Activated CD8-positive, alpha-beta memory T cell treated with anti-CD3 and anti-CD28 coated beads for 4 hours (primary cell): ENCODE data around the gene MINK1.

Experiments used
- DNase-seq, 2 donors: peaks; one replicate each; pipeline ENCODE4 v3.0.0-alpha.2; 2020; ENCODE audit warnings: low read depth in 2 of 2

Gene MINK1

DNA sequence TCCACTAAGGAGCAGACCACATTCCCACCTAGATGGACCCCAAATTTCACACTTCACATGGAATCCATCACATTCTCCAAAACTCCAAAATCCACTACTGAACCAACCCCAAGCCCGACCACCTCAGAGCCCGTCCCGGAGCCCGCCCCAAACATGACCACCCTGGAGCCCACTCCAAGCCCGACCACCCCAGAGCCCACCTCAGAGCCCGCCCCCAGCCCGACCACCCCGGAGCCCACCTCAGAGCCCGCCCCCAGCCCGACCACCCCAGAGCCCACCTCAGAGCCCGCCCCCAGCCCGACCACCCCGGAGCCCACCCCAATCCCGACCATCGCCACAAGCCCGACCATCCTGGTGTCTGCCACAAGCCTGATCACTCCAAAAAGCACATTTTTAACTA is 100.5 kb downstream of the MINK1 start:
- DNase-seq = no peak

DNA sequence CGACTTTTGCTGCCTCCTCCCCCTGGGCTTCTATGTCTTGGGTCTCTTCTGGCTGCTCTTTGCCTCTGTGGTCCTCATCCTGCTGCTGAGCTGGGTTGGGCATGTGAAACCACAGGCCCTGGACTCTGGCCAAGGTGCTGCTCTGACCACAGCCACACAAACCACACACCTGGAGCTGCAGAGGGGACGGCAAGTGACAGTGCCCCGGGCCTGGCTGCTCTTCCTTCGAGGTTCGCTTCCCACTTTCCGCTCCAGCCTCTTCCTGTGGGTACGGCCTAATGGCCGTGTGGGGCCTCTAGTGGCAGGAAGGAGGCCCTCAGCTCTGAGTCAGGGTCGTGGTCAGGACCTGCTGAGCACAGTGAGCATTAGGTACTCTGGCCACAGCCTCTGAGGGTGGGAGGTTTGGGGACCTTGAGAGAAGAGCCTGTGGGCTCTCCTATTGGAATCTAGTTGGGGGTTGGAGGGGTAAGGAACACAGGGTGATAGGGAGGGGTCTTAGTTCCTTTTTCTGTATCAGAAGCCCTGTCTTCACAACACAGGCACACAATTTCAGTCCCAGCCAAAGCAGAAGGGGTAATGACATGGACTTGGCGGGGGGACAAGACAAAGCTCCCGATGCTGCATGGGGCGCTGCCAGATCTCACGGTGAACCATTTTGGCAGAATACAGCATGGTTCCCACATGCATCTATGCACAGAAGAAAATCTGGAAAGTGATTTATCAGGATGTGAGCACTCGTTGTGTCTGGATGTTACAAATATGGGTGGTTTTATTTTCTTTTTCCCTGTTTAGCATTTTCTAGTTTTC is 101.2 kb downstream of the MINK1 start:
- no peak for DNase-seq

DNA sequence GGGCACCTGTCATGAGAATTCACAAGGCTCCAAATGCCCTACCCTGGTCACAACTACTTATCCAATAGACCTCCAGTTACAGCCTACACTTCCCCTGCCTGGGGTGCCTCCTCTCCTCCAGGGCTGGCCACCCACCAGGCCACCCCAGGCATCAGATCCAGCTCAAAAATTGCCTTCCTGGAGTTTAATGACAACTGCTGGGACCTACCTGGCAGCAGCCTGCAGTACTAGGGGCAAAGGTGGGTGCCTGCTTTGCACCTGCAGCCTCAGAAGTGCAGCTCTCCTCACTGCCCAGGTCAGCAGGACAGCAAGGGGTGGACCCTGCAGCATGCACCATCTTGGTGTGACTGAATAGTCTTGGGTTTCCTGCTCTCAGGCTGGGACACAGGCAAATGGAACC is 102.5 kb downstream of the MINK1 start:
- no peak for DNase-seq

DNA sequence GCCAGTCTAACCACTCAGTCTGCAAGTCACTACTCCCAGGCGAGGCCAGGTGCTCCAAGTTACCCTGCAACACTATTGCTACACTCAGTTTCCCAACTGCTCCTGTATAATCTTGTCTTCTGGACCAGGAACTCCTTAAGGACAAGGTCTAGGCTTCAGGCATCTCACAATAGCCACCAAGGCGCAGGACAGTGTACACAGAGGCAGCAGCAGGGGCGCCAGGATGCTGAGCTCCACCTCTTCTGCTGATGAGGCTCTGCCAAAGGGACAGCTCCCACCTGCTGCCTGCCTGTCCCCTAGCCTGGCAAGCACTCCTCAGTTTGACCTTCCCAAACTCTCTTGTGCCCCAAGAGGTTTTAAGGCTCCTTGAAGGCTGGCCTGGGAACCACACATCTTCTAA is 103.3 kb downstream of the MINK1 start:
- no peak for DNase-seq

DNA sequence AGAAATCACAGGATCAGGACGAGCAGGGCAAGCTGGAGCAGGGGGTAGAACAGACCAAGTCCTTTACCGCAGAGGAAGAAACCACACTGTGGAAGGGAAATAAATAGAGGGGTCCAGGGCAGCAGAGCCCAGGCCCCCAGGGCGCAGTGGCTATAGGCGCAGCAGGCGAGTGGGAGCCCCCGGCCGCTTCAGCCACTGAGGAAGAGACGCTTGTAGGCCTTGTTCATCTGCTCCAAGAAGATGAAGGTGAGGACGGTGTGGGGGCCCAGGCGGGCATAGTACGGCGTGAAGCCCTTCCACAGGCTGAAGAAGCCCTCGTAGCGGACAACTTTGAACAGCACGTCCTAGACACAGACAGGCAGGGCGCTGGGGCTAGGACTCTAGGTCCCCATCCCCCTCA is 104.4 kb downstream of the MINK1 start:
- DNase-seq = no peak

DNA sequence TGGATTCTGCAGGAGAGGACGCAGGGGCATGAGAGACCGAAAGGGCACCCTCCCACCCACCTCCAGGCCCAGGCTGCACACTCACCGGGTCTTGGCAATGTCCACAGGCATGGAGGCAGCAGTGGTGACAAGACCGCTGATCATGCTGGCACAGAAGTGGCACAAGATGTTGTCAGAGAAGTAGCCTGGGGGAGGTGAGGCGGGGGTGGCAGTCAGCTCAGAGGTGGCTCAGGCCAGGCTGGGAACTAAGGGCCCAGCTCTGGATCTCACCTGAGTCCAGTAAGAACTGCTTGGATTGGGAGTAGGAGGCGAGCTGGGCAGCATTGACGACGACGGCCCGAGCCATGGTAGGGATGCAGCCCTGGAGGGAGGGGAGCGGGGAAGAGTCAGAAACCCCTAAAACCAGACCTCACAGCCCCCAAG is 104.9 kb downstream of the MINK1 start:
- no peak for DNase-seq

DNA sequence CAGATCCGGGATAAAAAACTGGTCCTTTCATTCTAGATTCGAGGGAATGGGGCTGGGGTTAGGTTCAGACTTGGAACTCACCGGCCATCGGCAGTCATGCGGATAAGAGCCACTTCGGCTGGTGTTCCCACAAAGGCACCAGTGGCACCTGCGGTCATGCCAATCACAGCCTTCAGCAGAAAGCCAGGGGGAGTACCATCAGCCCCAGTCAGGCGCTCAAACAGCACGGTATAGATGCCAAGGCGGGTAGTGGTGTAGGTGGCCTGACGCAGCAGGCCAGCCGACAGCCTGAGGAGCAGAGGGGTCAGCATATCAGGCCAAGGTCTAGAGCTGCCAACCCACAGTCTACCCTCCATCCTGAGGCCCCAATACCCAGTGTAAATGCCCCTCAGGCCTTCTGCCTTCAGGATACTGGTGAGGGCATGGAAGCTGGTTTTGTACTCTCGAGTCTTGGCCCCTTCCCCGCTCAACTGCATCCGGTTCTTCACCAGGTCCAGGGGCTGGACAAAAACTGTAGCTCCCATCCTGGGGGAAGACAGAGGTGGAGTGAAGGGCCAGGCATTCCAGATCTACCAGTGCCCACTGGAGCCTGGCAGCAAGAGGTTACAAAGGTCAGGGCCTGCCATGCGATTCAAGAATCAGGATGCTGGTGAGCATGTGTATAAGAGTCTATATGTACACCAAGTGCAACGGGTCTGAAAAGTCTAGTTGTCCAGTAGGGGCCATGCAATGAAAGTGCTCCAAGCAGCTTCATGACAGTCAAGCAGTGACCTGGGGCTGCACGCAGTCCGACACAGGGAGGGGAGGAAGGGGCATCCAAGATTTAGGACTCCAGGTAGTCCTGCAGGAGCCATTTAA is 105.8 kb downstream of the MINK1 start:
- no peak for DNase-seq

DNA sequence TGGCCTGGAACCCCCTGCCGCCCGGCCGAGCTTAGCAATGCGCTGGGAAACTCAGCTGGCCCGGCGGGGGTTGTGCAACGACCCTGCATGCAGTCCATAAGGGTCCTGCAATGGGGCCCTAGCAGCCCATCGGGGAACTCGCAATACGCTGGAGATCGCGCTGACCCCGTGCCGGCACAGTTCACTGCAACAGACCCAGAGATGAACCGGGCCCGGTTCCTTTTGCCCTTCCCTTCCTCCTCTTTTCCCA is 106.3 kb downstream of the MINK1 start:
- DNase-seq = no peak

DNA sequence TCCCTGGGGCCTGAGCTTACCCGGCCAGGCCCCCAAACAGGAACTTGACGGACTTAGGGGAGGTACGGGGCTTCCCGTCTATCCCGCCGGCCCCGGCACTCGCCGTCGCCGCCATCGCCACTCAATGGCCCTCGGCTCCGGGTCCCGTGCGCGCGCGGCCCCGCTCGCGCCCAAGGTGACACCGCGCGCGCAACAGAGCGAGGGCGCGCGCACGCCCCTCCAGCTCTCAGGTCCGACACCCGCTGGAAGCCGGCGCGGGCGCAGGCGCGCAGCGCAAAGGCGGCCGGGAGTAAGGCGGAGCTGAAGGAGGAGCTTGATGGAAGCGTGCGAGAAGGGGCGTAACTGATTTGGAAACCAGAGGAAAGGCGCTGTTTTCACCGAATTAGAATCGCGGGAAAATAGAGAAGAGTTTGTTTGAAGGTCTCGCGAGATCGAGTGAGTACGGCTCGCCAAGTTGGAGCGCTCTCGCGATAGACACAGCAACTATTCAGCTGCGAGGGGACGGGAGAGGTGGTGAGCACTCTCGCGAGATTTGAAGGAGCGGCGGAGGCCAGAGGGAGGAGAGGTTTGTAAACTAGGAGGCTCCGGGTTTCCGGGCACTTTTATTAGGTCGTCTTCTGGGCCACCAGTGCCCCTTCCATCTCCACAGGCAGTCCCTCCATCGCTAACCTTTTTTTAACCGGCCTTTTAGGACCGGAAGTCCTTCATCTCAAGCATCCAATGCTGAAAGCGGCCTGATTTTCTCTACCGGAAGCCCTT is 106.8 kb downstream of the MINK1 start, which contains the start of the genes RNF167 and SLC25A11:
Gene RNF167, plus strand, starts transcription at position 473 of the 759 bp plus-strand sequence. CDS start 642 bp downstream, outside the sequence.
Gene SLC25A11, minus strand, starts transcription at position 251 of the 759 bp plus-strand sequence. Its CDS starts 136 bp downstream, at position 115.
- peak; percentile 88 to 95 for DNase-seq

DNA sequence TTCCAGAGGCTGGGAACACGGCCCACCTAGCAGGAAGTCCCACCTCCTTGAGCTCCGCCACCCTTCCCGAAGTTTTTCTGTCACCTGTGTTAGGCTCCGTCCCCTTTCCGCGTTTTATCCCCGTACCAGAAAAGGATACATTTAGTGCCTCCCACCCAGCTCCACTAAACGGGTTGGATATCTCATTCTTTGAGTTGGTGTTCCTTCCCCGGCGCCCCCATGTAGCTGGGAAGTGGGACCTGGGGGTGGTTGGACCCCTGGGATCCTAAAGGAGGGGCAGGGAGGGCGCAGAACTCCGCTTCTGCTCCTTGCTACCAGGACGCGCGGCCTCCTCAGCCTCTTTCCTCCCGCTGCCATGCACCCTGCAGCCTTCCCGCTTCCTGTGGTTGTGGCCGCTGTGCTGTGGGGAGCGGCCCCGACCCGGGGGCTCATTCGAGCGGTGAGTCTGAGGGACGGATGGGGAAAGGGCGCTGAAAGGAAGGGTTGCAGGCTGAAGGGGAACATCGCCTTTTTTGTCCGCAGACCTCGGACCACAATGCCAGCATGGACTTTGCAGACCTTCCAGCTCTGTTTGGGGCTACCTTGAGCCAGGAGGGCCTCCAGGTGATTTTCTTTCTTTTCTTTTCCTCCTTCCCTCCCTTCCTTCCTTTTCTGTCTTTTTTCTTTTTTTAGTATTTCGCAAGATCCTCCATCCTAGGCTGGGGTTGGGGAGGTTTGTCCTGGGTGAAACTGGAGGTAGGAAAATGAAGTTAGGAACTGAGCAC is 107.6 kb downstream of the MINK1 start:
- no peak for DNase-seq

DNA sequence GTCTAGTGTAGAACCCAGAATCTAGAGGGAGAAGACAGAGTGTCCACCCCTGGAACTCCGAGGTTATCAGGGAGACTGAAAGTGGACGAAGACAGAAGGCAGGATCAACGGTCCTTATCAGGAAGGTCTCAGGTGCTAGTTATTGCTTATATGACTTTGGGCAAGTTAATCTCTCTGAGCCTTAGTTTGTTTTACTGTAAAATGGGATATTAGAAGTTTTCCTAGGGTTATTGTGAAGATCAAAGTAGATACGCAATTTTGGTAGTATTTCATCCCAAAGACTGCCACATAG is 108.1 kb downstream of the MINK1 start:
- DNase-seq = no peak

DNA sequence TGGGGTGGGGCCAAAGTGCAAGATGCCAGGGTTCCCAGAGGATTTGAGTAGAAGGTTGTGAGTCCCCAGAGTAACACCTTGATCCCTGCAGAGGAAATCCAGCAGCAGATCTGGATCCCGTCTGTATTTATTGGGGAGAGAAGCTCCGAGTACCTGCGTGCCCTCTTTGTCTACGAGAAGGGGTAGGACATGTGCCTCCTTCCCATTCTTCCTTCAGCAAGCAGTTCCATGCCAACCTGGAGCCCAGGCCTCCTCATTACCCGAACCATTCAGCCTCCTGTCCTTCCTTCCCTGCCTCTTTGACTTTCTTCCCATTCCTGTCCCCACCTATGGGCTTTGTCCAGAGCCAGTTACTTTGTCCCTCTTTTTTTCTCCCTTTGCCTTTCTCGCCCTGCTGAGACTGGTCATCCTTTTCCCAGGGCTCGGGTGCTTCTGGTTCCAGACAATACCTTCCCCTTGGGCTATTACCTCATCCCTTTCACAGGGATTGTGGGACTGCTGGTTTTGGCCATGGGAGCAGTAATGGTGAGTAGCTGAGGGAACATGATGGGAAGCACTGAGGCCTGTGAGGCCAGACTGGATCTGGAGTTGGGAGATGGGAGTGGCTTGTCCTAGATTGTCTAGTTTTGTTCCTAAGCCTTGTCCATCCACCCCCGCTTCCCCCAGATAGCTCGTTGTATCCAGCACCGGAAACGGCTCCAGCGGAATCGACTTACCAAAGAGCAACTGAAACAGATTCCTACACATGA is 109.8 kb downstream of the MINK1 start:
- DNase-seq = no peak

DNA sequence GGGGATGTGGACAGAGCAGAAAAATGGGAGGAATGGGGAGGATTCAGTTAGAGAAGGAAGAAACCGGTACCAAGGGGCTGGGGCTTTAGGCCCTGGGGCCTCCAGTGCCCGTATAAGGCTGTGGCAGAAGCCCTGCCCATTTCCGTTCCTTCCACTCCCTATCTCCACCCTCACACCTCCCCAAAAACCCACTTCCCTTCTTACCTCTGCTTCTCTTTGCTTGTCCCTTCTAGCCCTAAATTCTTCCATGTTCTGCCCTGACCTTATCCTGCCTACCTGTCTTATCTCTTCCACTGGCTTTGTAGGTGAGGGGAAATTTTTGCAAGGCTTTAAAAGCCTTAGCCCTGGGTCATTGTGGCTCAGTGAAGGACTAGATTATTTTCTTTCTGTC is 111.0 kb downstream of the MINK1 start:
- no peak for DNase-seq

DNA sequence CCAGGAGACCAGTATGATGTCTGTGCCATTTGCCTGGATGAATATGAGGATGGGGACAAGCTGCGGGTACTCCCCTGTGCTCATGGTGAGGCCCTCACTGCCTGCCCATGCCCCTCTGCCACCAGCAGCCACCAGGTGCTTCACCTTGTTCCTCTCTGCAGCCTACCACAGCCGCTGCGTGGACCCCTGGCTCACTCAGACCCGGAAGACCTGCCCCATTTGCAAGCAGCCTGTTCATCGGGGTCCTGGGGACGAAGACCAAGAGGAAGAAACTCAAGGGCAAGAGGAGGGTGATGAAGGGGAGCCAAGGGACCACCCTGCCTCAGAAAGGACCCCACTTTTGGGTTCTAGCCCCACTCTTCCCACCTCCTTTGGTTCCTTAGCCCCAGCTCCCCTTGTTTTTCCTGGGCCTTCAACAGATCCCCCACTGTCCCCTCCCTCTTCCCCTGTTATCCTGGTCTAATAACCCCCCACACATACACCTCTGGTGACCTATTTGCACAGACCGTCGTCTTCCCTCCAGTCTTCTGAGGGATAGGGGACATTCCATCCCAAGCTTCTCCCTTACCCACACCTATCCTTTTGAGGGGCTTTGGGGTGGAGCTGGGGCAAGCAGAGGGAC is 111.5 kb downstream of the MINK1 start:
- DNase-seq = no peak

DNA sequence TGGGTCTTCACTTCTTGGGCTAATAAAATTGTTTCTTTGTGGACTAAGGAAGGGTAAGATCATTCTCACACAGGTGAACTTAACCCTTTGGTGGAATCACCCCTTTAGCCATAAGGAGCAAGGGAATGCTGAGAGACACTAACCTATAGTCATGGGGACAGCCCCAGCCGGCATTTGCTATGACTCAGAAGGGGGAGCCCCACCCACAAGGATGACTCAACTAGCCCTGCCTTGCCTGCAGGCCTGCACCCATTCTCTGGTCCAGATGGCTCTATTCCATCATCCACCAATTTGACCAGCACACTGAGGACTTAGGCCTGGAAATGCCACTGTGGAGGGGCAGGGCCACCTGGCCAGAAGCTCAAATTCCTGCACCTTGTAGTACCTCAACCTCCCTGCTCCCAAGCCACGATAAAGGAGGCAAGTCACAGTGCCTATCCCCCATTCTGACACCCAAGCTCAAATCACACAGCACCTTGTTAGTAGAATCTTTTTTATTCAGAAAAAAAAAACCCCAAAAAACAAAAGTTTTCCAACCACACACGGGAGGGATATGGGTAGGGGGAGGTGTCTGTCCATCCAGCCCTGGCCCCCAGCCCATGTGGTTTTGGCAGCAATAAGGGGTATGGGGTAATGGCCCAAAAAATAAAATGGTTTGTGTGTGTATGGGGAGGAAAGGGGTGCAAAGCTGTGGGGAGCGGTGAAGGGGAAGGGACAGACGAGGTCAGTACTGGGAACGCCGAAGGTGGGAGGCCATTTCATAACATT is 112.2 kb downstream of the MINK1 start:
- peak; percentile 73 to 74 for DNase-seq

DNA sequence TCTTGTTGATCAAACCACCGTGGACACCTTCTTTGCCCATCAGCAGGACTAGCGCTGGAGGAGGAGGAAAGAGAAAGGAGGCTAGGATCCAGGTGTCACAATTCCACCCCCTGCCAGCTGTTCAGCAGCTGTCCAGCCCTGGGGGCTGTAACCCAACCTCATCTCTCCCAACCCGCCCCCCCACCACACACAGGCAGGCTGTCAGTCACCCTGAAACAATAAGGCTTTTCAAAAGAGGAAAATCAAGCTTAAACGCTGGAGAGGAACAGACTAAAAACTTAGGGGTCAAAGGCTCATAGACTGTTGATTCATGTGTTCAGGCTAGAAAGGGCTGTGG is 112.8 kb downstream of the MINK1 start:
- DNase-seq = no peak

DNA sequence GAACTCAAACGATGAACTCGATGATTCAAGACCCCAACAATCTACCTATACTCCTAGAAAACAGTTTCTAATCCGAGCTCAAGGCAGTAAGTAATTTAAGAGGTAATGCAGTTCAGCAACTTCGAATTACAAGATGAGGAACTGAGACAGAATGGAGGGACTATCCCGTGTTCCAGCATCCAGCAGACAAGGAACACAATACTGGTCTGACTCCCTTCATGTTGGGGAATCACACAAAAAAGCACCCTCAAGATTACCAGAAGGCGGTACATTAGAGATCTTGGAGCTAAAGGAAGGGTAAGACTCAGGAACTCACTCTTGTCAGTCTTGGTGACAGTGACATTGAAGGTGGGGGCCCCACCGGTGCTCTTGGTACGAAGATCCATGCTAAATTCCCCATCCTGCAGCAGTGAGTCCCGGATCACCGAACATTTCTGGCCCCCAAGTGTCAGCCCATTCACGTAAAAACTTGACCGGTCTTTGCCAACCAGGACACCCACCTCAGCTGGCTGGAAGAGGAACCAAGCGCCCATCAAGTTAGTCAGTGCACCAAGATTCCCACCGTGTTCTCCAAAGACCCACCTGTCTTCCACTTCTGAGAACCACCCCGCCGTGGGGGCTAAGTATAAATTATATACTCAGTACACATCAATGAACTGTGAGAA is 113.3 kb downstream of the MINK1 start:
- no peak for DNase-seq

DNA sequence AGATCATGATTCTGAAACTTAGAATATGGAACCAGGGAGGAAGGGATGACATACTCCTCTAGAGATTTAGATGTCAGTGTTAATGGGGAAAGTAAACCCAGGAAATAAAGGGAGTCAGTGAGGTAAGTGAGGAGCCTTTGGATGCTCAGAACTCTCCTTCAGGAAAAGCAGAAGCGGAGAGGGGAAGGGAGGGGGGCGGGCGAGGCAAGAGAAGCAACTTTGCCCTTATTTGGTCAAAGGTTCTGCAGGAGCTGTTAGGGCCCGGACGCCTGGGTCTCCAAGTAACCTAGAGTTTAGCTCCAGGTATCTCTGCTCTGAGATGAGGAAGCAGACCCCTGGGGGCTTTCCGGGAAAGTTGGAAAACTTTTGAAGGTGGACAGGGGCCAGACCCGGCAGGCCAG is 113.9 kb downstream of the MINK1 start:
- no peak for DNase-seq
